SU-DHL-6 (cell line): ENCODE results near the gene GIPC3.

Experiments used
- H2AFZ ChIP-seq: fragments of 200-600 bp; sonication (generic); 2 replicates; pipeline ENCODE4 v1.6.1; 2014; ENCODE audit warnings: low read depth, mild to moderate bottlenecking, moderate library complexity, mixed read lengths, antibody characterized with exemption, low read length; ENCODE audit not compliant: severe bottlenecking
- H3F3A ChIP-seq: fragments of 200-600 bp; shearing (Covaris generic); 2 replicates; pipeline ENCODE4 v1.6.0; 2016; ENCODE audit warnings: antibody characterized with exemption, mild to moderate bottlenecking; ENCODE audit not compliant: insufficient read depth
- H3K27ac ChIP-seq: fragments of 200-600 bp; sonication (generic); 2 replicates; pipeline ENCODE4 v1.5.1; 2016; ENCODE audit warnings: low read depth, mild to moderate bottlenecking, low read length, moderate library complexity, mixed read lengths
- H3K27me3 ChIP-seq: fragments of 200-600 bp; sonication (generic), shearing (Covaris generic); 2 replicates; pipeline ENCODE4 v1.6.0; 2014; ENCODE audit warnings: mild to moderate bottlenecking, low read length
- H3K36me3 ChIP-seq: fragments of 200-600 bp; sonication (generic); 2 replicates; pipeline ENCODE4 v1.6.1; 2014; ENCODE audit warnings: mild to moderate bottlenecking, low read length, mixed read lengths
- H3K4me2 ChIP-seq: fragments of 300-600, 200-600 bp; shearing (Covaris generic), sonication (generic); 2 replicates; pipeline ENCODE4 v1.6.0; 2014; ENCODE audit warnings: low read length, low read depth, mild to moderate bottlenecking; ENCODE audit not compliant: poor library complexity, severe bottlenecking
- H3K4me3 ChIP-seq: fragments of 200-600 bp; sonication (generic); 2 replicates; pipeline ENCODE4 v1.5.1; 2014; ENCODE audit warnings: antibody characterized with exemption, low read length, mild to moderate bottlenecking, mixed read lengths; ENCODE audit not compliant: insufficient read depth, poor library complexity, severe bottlenecking
- H3K79me2 ChIP-seq: fragments of 200-600 bp; sonication (generic); 2 replicates; pipeline ENCODE4 v1.6.1; 2014; ENCODE audit warnings: mild to moderate bottlenecking, low read length, moderate library complexity; ENCODE audit not compliant: insufficient read depth
- H3K9ac ChIP-seq: fragments of 200-600 bp; sonication (generic); 2 replicates; pipeline ENCODE4 v1.7.0; 2014; ENCODE audit warnings: mild to moderate bottlenecking, low read length
- H3K9me2 ChIP-seq: fragments of 200-600 bp; sonication (generic); replicated peaks from 2 replicates; pipeline ENCODE4 v1.6.1; 2014; ENCODE audit warnings: low read length; ENCODE audit not compliant: insufficient read depth
- H3K9me3 ChIP-seq: fragments of 200-600 bp; sonication (generic); 2 replicates; pipeline ENCODE4 v1.6.1; 2014; ENCODE audit warnings: low read length, mixed read lengths; ENCODE audit not compliant: insufficient read depth
- H4K20me1 ChIP-seq: fragments of 200-600 bp; sonication (generic); 2 replicates; pipeline ENCODE4 v1.6.1; 2014; ENCODE audit warnings: low read depth, mild to moderate bottlenecking, antibody characterized with exemption, low read length, moderate library complexity, mixed read lengths
- EZH2phosphoT487 ChIP-seq: fragments of 200-600 bp; sonication (generic), shearing (Covaris generic); conservative IDR thresholded peaks from 2 replicates; pipeline ENCODE4 v1.6.1; 2018; ENCODE audit warnings: mild to moderate bottlenecking, antibody characterized with exemption, low read length, moderate library complexity, mixed read lengths
- TF ChIP-seq, protein P1 (sequence below): fragments of 200-600 bp; sonication (generic); IDR thresholded peaks from one replicate; pipeline ENCODE4 v1.5.1; 2017; ENCODE audit warnings: antibody characterized with exemption, mild to moderate bottlenecking, low read length, moderate library complexity; ENCODE audit not compliant: insufficient read depth, poor library complexity, severe bottlenecking

The GIPC3 gene

DNA sequence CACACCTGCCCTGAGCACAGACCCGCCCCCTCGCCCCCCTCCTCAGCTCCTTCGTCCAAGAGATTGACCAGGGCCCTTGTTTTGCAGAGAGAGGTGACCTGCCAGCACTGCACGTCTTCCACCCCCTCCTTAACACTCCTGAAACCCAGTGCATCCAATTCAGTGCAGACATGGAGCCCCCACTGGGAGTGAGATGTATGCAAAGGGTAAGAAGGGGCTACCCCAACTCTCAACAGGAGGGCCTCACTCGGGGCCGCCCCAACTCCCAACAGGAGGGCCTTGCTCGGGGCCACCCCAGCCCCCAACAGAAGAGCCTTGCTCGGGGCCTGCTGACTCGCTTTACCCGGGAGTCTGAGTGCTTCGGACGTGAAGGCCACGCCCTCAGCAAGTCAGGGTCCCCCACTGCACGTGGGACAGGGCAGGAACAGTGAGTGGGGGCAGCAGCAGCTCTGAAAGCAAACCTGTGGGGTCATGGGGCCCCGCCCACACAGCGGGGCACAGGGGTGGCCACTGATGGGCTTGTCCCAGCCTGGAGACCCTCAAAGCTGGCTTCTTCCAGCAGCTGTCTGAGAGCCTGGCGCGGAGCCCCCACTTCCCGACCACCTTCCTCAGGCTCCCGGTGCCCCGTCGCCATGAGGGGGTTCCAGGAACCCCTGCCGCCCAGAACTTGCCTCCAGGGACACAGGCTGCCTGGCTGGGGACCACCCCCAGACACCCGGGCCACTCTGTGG is 35.7 kb downstream of the GIPC3 start:
- H3K4me3 ChIP-seq: no peak overlapping the region
- H3K27ac ChIP-seq: no peak overlapping the region
- no peaks in the 10 kb centered on the region for H3K9me2 ChIP-seq
- no peak for TF ChIP-seq EZH2phosphoT487
- TF ChIP-seq, protein P1, sequence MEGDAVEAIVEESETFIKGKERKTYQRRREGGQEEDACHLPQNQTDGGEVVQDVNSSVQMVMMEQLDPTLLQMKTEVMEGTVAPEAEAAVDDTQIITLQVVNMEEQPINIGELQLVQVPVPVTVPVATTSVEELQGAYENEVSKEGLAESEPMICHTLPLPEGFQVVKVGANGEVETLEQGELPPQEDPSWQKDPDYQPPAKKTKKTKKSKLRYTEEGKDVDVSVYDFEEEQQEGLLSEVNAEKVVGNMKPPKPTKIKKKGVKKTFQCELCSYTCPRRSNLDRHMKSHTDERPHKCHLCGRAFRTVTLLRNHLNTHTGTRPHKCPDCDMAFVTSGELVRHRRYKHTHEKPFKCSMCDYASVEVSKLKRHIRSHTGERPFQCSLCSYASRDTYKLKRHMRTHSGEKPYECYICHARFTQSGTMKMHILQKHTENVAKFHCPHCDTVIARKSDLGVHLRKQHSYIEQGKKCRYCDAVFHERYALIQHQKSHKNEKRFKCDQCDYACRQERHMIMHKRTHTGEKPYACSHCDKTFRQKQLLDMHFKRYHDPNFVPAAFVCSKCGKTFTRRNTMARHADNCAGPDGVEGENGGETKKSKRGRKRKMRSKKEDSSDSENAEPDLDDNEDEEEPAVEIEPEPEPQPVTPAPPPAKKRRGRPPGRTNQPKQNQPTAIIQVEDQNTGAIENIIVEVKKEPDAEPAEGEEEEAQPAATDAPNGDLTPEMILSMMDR: no peak
- H4K20me1 ChIP-seq: peaks cover 2% of the 10 kb centered on the region; the same call in 1 of the 2 replicates
- peaks cover 22% of the 10 kb centered on the region for H3K79me2 ChIP-seq
- no peaks in the 10 kb centered on the region for H3K36me3 ChIP-seq
- no peaks in the 10 kb centered on the region for H3F3A ChIP-seq
- no peak overlapping the region for H3K9ac ChIP-seq
- no peaks in the 10 kb centered on the region for H3K9me3 ChIP-seq
- no peaks in the 10 kb centered on the region for H3K27me3 ChIP-seq
- H3K4me2 ChIP-seq: no peak overlapping the region
- no peak overlapping the region for H2AFZ ChIP-seq

DNA sequence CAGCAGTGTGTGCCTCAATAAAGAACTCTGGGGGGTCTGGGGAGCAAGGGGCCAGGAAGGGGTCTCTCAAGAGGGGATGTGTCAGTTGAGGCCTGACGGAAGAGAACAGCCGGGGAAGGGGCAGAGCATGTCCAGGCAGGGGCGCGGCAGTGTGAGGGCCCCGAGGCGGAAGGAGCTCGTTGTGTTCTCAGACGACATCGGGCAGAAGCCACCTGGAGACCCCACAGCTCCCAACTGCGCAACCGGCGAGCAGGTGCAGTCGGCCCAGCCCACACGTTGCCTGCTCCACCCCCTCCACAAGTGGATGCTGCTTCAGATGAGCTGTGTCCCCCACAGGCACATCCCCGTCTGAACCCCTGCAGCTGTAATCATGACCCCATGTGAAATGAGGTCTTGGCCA is 36.4 kb downstream of the GIPC3 start:
- Histone ChIP-seq H3K9ac (no peak overlapping the region), H3F3A (no peaks in the 10 kb centered on the region), H3K9me2 (no peaks in the 10 kb centered on the region), H3K36me3 (no peaks in the 10 kb centered on the region), H2AFZ (no peak overlapping the region), H3K79me2 (peaks cover 28% of the 10 kb centered on the region), H3K27me3 (no peaks in the 10 kb centered on the region), H3K9me3 (no peaks in the 10 kb centered on the region), H4K20me1 (peaks cover 4% of the 10 kb centered on the region; the same call in 1 of the 2 replicates), H3K27ac (no peak overlapping the region), H3K4me3 (no peak overlapping the region), H3K4me2 (no peak overlapping the region)
- no peak for TF ChIP-seq EZH2phosphoT487
- TF ChIP-seq, protein P1: no peak

DNA sequence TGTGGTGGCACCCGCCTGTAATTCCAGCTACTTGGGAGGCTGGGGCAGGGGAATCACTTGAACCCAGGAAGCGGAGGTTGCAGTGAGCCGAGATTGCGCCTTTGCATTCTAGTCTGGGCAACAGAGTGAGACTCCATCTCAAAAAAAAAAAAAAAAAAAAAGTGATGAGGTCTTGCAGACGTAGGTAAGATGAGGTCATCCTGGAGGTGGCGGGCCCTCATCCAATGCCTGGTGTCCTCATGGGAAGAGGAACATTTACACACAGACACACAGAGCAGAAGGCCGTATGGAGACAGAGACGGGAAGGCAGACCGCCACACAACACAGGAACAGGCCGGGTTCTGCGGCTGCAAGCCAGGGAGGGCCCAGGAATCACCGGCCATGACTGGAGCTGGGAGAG is 36.9 kb downstream of the GIPC3 start:
- Histone ChIP-seq H3K79me2 (peaks cover 28% of the 10 kb centered on the region), H4K20me1 (peaks cover 4% of the 10 kb centered on the region; the same call in 1 of the 2 replicates), H3K4me3 (no peak overlapping the region), H3K4me2 (no peak overlapping the region), H2AFZ (no peak overlapping the region), H3K9me2 (no peaks in the 10 kb centered on the region), H3K27me3 (no peaks in the 10 kb centered on the region), H3K9me3 (no peaks in the 10 kb centered on the region), H3F3A (no peaks in the 10 kb centered on the region), H3K27ac (no peak overlapping the region), H3K9ac (no peak overlapping the region), H3K36me3 (no peaks in the 10 kb centered on the region)
- TF ChIP-seq EZH2phosphoT487: no peak
- TF ChIP-seq, protein P1: no peak
